NCI-H2029 (cell line): ENCODE measurements around the gene GTF2A2.
"Not testable (repeated sequence)": the region's sequence is repeated elsewhere in the genome, so short reads cannot be mapped to it uniquely, and the experiment has no call there.

ENCODE experiments used
- DNase-seq: peaks from one replicate; lab custom pipeline; 2025; lab: John Stamatoyannopoulos, UW

GTF2A2 gene, protein sequence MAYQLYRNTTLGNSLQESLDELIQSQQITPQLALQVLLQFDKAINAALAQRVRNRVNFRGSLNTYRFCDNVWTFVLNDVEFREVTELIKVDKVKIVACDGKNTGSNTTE

DNA sequence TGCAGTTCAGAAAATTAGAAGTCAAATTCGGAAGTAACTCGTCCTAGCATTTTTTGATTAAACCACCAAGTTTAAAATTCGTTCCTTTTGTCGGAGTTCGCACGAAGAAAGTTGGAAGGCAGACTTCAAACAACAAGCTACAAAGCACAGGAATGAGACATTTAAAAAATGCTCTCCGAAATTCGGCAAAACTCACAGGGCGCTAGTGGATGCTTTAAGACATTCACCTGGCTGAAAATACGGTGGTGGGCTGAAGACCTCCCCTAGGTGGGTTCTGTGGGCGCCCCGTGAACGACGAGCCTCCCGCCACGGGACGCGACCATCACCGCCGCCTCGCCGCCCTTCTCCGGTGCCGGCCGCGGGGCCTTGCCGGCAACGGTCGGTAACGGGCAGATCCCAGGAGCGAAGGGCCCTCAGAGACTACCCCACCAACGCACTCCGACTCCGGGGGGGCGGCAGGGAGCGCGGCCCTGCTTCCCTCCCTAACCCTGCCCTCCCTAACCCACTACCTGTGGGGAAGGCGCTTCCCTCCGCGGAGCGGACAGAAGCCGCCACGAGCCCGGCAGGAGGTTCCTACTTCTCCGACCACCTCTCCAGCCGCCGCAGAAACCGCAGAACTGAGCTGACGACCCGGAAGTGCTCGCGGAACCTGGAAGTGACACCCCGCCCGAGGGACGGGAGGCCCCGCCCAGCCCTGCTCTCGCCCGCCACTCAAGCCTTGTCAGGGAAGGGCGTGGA is at the start of gene GTF2A2:
Gene GTF2A2, minus strand, starts transcription at position 619 of the 738 bp plus-strand sequence. CDS start 5,238 bp downstream, outside the sequence.
- DNase-seq: peak; percentile 78

DNA sequence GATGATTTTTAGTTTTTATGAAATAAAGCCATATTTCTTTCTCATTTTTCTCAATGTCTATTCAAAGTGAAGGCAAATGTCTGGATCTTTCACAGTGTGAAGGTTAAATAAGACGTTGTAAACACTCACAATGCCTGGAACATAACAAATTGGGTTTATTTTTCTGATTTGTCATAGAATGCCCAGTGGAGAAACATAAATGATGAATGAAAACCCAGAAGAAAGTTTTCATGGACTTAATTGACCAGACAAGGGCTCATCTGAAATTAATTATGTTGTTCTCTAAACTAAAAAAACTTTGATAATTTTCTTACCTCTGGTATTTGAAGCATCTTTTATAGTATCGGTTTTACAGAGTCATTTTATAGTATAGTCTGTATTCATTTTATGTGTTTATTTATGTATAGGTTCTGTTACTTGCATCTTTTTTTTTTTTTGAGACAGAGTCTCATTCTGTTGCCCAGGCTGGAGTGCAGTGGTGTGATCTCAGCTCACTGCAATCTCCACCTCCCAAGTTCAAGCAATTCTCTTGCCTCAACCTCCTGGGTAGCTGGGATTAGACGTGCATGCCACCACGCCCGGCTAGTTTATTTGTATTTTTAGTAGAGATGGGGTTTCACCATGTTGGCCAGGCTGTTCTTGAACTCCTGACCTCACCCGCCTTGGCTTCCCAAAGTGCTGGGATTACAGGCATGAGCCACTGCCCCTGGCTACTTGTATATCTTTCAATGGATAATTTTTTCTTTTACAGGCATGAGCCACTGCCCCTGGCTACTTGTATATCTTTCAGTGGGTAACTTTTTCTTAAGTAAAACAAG is 46.9 kb upstream of the GTF2A2 start:
- no peak for DNase-seq

DNA sequence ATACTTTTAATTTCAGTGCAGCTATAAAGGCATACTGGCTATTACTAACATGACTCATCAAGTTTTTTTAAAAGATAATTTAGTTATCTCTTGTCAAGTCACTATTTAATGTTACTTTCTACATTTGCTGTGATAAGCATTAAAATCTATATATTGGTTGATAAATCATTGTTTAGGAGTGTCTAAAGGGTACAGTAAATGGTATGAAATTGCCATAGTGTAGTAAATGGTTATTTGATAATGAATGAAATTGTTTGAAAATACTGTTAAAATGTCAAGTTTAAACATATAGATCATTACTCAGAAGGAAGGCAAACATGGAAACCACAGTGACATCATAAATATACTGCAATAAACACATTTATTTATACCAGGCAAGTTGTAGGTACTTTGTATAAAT is 45.0 kb upstream of the GTF2A2 start:
- no peak for DNase-seq

DNA sequence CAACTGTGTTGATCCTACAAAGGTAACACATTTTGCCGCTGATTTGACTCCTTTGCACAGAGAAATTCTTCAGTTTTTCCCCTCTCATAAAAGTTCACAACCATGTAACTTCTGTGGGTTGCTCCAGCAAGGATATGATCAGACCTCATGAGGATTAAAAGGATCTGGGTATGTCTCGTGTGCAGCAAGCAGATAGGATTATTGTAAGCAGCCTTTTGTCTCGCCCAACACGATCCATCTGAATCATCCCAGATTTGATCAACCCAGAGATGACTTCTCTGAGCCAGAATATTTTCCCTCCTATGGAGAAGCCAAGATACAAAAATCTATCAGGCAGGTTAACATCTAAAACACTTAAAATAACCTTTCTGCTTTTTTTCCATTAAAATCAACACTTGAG is 44.6 kb upstream of the GTF2A2 start:
- DNase-seq: no peak

DNA sequence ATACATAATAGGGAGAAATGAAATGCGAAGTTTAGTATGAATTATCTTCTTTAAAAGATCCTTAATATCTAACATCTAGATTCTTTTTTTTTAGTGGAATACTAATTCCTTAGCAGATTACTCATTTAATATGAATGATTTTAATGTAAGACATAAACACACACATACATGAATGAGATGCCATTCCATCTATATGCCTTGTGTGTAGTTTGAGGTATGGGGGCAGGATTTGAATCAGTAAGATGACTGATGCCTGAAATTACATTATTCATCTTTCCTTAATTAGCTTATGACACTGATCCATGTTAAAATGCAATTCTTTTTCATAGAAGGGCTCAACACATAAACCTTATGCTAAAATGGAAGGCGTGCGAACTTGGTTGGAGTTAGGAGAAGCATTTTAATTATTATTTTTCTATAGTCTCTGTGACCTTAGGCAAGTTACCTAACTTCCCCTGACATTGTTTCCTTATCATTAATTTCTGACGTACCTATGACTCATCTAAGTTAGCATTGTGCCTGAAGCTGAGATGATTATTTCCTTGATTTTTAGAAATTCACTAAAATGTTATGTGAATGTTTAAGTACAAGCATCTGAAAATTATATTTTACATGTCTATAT is 42.6 kb upstream of the GTF2A2 start:
- no peak for DNase-seq

DNA sequence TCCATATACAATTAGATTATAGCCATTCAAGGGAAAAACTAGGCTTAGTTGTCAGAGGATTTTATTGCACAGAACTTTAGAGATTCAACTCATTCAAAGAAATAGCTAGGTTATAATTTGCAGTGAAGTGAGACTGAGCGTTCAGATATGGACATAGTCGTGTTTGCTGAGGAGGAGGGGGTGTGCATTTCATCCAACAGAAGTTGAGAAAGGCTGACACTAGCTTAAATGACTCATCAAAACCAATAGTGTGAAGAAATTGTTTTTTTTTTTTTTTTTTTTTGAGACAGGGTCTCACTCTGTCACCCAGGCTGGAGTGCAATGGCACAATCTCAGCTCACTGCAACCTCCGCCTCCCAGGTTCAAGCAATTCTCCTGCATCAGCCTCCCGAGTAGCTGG is 40.8 kb upstream of the GTF2A2 start:
- DNase-seq: not testable (repeated sequence)

DNA sequence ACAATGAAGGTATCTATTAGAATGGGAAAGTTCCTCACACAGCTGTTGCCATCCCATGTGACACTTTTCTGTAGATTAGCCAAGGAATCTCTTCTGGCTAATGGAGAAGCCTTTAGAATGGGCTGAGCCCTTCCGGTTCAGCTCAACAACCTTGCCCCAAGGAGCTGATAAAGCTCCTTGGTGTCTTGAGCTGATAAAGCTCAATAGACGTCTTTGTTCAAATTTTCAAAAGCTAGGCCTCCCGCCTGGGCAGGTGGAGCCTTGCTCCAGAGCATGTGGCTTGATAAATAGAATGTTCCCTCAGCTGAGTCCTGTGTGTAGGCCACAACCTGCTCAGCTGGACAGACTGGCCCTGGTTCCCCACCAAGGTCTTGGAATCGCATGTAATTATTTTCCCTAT is 39.0 kb upstream of the GTF2A2 start:
- no peak for DNase-seq

DNA sequence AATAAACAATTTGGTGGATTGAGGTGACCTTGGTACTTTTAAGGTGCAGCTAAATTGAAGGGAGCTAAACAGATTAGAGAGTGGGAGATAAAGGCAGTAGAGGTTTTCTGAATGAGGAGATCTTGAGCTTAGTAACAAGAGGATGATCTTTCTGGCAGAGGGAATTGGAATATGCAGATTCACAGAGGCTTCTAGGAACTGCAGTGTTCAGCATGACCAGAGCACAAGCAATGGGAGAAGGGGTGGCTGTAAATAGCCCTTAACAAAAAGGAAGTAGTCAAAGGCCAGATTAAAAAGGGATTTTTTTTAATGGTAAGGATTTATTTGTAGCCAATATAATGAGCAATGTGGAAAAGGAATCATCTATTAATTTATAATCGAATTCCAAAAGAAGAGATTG is 37.5 kb upstream of the GTF2A2 start:
- DNase-seq: no peak

DNA sequence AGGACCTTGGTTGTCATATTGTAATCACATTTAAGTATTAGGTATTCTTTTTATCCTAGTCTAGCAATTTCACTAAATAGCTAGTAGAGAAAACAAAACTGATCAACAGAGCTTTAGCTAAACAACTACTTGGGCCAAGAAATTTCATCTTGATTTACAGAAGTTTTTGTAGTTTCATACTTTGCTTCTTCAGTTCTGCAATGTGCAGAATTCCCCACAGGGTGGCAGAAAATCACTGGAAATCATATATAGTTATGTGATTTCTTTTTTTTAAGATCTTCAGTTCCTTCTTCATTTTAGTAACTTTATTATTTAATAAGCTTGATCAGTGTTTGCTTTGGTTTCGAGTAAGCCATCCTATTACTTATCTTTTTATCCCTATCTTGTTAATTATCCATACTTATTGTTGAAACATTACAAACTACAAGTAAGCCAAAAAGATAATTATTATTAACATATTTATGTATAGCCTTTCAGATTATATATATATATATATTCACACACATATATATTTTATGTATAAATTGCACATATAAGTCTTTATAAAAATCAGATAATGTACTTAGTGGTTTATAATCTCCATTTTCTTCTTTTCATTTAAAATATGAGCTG is 34.0 kb upstream of the GTF2A2 start:
- no peak for DNase-seq

DNA sequence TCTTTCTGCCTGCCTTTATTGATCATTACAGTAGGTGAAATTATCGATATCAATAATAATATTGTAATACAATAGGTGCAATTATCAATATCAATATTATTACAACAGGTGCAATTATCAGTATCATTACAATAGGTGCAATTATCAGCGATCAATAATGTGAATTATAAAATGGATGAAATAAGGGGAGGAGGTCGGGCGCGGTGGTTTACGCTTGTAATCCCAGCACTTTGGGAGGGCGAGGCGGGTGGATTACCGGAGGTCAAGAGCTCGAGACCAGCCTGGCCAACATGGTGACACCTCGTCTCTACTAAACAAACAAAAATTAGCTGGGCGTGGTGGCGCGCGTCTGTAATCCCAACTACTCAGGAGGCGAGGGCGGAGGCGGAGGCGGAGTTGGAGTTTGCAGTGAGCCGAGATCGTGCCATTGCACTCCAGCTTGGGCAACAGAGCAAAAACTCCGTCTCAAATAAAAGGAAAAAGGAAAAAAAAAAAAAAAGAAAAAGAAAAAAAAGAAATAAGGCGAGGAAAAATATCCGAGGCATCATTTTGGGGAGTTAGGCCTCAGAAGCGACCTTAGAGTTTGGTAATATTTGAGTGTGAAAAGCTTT is 32.4 kb upstream of the GTF2A2 start:
- DNase-seq: peak; percentile 40

DNA sequence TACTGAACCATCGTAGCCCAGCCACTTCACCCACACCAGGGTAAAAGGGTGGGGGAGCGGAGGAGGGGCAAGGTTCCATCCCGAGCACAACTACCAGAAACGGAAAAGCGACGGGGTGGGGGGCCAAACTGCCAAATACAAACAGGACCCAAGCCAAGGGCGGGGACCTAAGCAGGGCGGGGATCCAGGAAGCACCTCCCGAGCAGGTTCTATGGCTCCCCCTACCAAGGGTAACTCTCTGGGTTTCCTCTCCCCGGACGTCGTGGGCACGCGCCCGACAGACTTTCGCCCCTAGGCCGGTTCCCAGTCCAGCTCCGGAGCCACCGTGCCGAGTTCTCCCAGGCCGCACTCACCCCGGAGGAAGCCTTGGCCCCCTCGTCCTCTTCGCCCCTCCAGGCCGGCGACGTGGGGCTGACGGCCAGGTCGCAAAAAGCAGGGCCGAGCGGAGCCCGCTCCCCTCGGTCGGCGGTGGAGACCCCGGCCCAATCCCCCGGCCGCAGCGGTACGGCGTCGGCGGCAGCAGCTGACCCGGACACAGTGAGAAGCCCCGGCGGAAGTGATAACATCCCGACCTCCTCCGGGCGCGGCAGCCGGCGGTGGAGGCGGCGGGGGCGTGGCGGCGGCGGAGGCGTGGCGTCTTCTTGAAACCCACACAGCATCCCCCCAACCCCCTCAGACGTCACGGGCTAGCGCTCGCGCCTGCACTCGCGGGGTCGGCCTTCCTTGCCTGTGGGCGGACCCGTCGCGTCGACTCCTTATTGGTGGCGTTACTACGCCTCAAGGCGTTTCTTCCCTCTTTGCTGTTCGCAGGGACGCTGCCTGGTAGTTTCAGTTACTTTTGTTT is 31.7 kb upstream of the GTF2A2 start, which contains the start of gene BNIP2:
Gene BNIP2, minus strand, starts transcription at position 539 of the 844 bp plus-strand sequence. CDS start 6,863 bp downstream, outside the sequence.
- peak; percentile 88 for DNase-seq

DNA sequence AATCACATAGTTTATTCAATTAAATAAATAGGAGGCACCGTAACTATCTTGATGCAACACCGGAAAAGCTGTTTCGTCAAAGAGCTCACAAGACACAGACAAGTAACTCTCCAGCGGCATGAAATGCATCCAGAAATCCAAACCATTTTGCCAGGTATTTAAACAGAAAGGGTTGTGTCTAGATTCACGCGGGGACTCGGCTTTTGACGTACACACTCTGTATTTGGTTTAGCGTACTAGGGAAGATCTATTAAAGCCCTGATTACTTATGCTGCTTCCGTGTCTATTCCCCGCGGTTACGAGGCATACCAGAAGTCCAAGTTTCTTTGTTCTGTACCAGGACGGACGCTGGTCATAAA is 31.1 kb upstream of the GTF2A2 start:
- no peak for DNase-seq

DNA sequence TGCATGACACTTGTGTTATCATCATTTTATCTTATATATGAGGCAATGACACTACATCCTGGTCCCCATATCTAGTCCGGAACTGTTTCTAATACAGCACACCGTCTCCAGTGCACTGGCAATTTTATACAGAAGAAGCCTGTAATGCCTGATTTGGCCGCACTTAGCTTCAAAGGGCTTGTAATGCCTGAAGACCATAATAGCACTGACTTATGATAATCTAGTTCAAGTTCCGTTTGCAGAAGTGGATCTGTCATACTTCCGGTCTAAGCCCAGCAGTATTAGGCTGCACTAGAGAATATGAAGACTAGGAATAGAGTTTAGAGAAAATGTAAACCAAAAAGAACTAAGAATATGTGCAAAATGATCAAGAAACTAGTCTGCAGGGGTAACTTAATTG is 30.5 kb upstream of the GTF2A2 start:
- DNase-seq: no peak

DNA sequence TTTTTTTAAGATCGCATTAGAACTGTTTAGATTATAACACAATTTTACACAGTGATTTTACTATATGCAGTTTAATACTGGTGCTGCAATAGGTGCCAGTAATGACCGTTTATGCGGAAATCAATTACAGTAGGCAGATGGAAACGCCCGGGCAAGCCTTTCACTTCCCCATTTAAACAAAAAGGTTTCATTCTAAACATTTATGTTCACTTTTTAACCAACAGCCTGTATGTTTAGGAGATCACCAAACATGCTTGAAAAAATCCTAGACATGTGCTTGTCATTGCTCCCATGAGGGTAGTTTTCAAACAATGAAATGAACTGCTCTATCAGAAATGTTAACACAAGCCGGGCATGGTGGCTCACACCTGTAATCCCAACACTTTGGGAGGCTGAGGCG is 29.1 kb upstream of the GTF2A2 start:
- no peak for DNase-seq

DNA sequence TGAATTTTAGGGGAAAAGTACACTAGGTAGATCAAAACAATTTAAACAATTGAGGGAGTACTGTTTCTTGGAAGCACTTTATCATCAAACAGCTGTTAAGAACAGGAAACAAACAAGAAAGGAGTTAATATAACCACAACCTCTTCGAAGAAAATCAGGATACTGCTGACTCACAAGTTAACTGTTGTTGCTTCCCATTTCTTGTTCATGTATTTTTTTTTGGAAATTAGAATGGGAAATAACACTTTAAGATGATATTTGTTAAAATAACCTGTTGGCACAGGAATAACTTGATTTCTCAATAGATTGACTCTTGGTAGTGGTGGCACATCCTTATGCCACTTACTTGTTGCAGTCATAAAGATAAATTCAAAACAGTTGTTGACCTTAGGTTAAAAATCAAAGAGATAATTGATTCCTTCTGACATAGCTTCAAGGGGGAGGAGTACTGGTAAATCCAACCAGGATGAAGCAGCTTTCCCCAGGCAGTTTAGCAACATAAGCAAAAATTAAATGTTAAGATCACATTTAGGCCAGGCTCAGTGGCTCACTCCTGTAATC is 28.5 kb upstream of the GTF2A2 start:
- DNase-seq: no peak

DNA sequence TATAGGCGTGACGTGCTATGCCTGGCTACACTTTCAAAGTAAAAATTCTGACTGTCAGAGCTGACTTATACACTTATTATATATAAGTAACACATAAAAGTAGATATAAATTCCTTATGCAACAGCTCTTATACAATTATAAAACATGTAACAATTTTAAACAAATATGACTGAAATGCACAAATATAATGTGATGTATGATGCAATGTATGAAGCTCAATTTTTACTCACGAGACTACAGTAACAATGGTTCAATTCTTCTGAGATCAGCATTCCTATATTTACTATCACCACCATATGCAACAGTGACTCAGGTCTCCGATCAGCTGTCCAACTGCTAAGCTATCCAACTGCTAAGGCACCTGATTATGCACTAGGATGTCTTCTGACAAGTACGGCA is 23.6 kb upstream of the GTF2A2 start:
- DNase-seq: no peak

DNA sequence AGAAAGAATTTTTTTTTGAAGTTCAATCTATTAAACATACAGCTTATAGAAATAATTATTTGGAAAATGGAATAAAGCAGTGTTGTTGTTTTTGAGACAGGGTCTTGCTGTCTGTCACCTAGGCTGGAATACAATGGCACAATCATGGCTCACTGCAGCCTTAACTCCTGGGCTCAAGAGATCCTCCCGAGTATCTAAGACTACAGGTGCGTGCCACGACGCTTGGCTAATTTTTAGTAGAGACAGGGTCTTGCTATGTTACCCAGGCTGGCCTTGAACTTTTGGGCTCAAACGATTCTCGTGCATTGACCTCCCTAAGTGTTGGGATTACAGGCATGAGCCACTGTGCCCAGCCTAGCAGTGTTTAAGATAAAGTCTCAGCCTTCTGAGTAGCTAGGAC is 23.0 kb upstream of the GTF2A2 start:
- DNase-seq: no peak

DNA sequence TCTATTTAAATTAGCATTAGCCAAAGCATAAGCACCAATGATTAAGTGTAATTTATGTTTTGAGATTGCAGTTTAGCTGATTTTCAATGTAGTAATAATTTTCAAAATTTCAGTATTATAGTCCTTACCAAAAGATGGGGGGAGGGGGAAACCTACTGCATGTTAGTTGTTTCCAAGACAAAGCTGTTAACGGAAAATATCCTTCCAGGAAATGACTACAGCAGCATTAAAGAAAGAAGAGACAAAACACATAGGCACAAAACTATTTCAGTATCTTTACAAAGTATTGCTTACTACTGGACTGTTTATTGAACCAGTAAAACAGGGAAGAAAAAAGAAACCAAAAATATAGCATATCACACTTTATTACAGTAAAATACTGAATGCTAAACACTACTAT is 21.3 kb upstream of the GTF2A2 start:
- no peak for DNase-seq

DNA sequence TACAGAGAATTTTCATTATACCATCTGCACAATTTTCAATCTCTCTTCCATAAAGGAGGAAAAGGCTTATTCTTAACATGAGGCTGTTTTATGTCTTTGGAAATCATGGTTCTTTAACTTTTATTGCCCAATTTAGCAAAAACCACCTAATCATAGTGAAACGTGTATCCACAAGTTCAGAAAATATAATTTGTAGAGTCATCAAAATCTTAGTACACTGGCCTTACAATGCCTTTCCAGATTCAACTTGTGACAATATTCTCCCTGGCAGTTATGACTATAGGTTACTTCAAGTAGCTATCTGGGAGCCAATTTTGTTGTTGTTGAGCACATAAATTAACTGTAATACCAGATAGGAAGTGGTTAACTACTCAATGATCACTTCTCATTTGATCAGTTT is 20.9 kb upstream of the GTF2A2 start:
- no peak for DNase-seq

DNA sequence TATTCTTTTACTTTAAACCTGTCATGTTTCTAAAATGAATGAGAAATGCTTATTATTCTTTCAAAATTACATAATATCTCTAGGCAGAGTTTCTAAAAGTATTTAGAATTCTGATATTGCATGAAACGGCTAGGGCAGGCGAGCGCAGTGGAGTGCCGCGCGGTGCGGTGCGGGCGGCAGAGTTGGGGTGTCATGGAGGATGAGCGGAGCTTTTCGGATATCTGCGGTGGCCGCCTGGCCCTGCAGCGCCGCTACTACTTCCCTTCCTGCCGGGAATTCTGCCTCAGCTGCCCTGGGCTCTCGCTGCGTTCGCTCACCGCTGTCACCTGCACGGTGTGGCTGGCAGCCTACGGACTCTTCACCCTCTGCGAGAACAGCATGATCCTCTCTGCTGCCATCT is 19.2 kb upstream of the GTF2A2 start:
- DNase-seq: no peak
